ENCODE results near the gene KLHL24. TPM values are rescaled to one million over a fixed set of nuclear protein-coding genes. Genes with fewer than 3 reads are reported as not detected.

The KLHL24 gene
- total and polyA plus RNA-seq, 2 of the 13 experiments (the other 11 are each of a cell fraction or from before 2014, with no cell fraction given), result 6.9 to 15.7 TPM

DNA sequence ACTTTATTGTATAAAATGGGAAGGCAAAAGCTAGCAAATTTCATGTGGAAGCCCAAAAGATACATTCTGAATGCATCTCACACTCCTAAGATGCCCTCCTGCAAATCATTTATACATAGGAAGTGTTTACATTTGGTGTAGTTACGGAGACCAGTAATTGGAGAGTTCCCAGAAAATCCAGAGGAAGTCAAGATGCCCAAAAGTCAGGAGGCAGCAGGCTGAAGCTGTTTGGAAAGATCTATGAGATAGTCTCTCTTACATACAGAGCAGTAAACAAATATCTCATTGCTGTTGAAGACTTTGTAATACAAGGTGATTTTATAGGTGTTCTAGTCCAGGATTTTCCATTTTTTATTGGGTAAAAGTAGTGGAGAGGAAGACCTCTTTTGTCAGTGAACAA lies 8.8 kb downstream of the KLHL24 start:
- H3K27ac ChIP-seq (ENCODE audit: extremely low read length, insufficient read depth, low read length), result no peak overlapping the region
- in situ Hi-C loops (cut with HindIII; ENCODE audit: extremely low pct_ligation_motif_present, low pct_unique_long_range_greater_than_20kb), result no loop called here
- no TSS peak for BruUV-seq (replicated peaks)
- no peaks in the 10 kb centered on the region for H3K79me2 ChIP-seq (ENCODE audit: insufficient read depth, low read length)
- 0 out of 5 replicates have a peak, but pooled peaks cover 0 to 5% of the 10 kb centered on the region in 2 experiments for H3K36me3 ChIP-seq (replicated peaks in 1 of 2; ENCODE audit: control insufficient read depth in 1 of 2, insufficient read depth in 2 of 2, low read length in 2 of 2)
- ChIA-PET POLR2A (no interaction called here), CTCF (ENCODE audit: low intra/inter-chr PET ratio, low total read pairs) (no interaction called here)
- H2AFZ ChIP-seq (ENCODE audit: low read length), result no peak overlapping the region
- 100% methylated on average over 1 of the region's 1 CpG for WGBS (ENCODE audit: low lambda C conversion rate)
- ATAC-seq, result no peak
- H3K4me2 ChIP-seq (ENCODE audit: low read depth, low read length), result no peak overlapping the region
- H3K9ac ChIP-seq (ENCODE audit: insufficient read depth, low read depth, low read length), result no peak overlapping the region
- intact Hi-C loops (cut with micrococcal nuclease; ENCODE audit: unreplicated experiment), result no loop called here
- peaks cover 34% of the 10 kb centered on the region; the same call in 1 of the 2 replicates for H4K20me1 ChIP-seq (ENCODE audit: insufficient read depth, low read length)
- DNase-seq (ENCODE audit: low spot score), result no peak
- no peaks in the 10 kb centered on the region; a peak in 1 of 5 replicates for H3K27me3 ChIP-seq (ENCODE audit: control insufficient read depth in 1 of 2, insufficient read depth in 2 of 2, low read length in 2 of 2)
- H3K9me3 ChIP-seq (ENCODE audit: low read length), result no peaks in the 10 kb centered on the region
- TF ChIP-seq ZBTB7A (CRISPR knock-in tag; IDR thresholded peaks at IDR 0.05), result no peak
- no peak for TF ChIP-seq EHMT2 (IDR thresholded peaks at IDR 0.05; ENCODE audit: borderline replicate concordance, low read depth, low read length)
- no peak for TF ChIP-seq ZNF136 (CRISPR knock-in tag; IDR thresholded peaks at IDR 0.05; ENCODE audit: low read depth)
- FAIRE-seq, result no peak
- H3K4me1 ChIP-seq (ENCODE audit: insufficient read depth, low read length), result no peaks in the 10 kb centered on the region
- H3K4me3 ChIP-seq (replicated peaks in 1 of 3; ENCODE audit: insufficient read depth in 1 of 3, low read depth in 2 of 3, low read length in 3 of 3), result no peak overlapping the region

DNA sequence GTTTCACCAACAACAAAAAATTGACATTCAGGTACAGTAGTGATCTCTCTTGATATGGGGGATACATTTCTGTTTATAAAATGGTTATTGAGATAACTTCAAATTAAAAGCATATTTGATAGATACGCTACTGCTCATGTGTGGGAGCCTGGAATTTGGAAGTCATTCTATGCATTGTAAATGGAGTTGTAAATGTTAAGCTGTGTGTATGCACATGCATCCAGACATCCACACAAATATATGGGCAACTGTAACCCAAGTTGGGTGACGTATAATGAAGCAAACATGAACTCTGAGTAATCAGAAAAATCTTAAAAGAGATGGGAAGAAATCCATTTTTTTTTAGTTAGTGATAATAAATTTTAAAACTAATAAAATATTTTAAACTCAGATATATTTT lies 9.8 kb downstream of the KLHL24 start:
- Histone ChIP-seq H3K9me3 (ENCODE audit: low read length) (no peaks in the 10 kb centered on the region), H3K27ac (ENCODE audit: extremely low read length, insufficient read depth, low read length) (no peak overlapping the region), H3K4me1 (ENCODE audit: insufficient read depth, low read length) (no peaks in the 10 kb centered on the region), H3K36me3 (replicated peaks in 1 of 2; ENCODE audit: control insufficient read depth in 1 of 2, insufficient read depth in 2 of 2, low read length in 2 of 2) (0 out of 5 replicates have a peak, but pooled peaks cover 0 to 5% of the 10 kb centered on the region in 2 experiments), H4K20me1 (ENCODE audit: insufficient read depth, low read length) (peaks cover 30% of the 10 kb centered on the region; the same call in 1 of the 2 replicates), H3K79me2 (ENCODE audit: insufficient read depth, low read length) (no peaks in the 10 kb centered on the region), H3K27me3 (ENCODE audit: control insufficient read depth in 1 of 2, insufficient read depth in 2 of 2, low read length in 2 of 2) (no peaks in the 10 kb centered on the region; a peak in 1 of 5 replicates), H3K9ac (ENCODE audit: insufficient read depth, low read depth, low read length) (no peak overlapping the region), H3K4me3 (replicated peaks in 1 of 3; ENCODE audit: insufficient read depth in 1 of 3, low read depth in 2 of 3, low read length in 3 of 3) (no peak overlapping the region), H2AFZ (ENCODE audit: low read length) (no peak overlapping the region), H3K4me2 (ENCODE audit: low read depth, low read length) (no peak overlapping the region)
- BruUV-seq (replicated peaks), result no TSS peak
- intact Hi-C loops (cut with micrococcal nuclease; ENCODE audit: unreplicated experiment), result no loop called here
- ChIA-PET CTCF (ENCODE audit: low intra/inter-chr PET ratio, low total read pairs) (no interaction called here), POLR2A (interaction anchor here (1.2 kb wide), 1 partner anchor 9 kb away, joined by 4 read pairs; no protein-coding TSS in a partner anchor)
- in situ Hi-C loops (cut with HindIII; ENCODE audit: extremely low pct_ligation_motif_present, low pct_unique_long_range_greater_than_20kb), result no loop called here
- TF ChIP-seq, protein P1, sequence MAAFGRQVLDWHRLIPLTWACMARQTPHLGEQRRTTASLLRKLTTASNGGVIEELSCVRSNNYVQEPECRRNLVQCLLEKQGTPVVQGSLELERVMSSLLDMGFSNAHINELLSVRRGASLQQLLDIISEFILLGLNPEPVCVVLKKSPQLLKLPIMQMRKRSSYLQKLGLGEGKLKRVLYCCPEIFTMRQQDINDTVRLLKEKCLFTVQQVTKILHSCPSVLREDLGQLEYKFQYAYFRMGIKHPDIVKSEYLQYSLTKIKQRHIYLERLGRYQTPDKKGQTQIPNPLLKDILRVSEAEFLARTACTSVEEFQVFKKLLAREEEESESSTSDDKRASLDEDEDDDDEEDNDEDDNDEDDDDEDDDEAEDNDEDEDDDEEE (CRISPR knock-in tag; IDR thresholded peaks at IDR 0.05), result no peak
- no peak for TF ChIP-seq ZNF557 (CRISPR knock-in tag; IDR thresholded peaks at IDR 0.05)
- no peak for TF ChIP-seq ZNF607 (CRISPR knock-in tag; IDR thresholded peaks at IDR 0.05; ENCODE audit: borderline replicate concordance)
- TF ChIP-seq ZNF33B (CRISPR knock-in tag; IDR thresholded peaks at IDR 0.05), result no peak
- TF ChIP-seq PHF21A (CRISPR knock-in tag; IDR thresholded peaks at IDR 0.05), result no peak
- TF ChIP-seq NFIC (IDR thresholded peaks at IDR 0.05; ENCODE audit: low read length), result no peak
- TF ChIP-seq EP300 (IDR thresholded peaks at IDR 0.05; ENCODE audit: low read depth in 2 of 2, low read length in 2 of 2), result no peak
- no peak for TF ChIP-seq EP300 (CRISPR knock-in tag; IDR thresholded peaks at IDR 0.05; ENCODE audit: borderline replicate concordance)
- TF ChIP-seq, protein P2, sequence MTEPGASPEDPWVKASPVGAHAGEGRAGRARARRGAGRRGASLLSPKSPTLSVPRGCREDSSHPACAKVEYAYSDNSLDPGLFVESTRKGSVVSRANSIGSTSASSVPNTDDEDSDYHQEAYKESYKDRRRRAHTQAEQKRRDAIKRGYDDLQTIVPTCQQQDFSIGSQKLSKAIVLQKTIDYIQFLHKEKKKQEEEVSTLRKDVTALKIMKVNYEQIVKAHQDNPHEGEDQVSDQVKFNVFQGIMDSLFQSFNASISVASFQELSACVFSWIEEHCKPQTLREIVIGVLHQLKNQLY (CRISPR knock-in tag; IDR thresholded peaks at IDR 0.05), result no peak
- TF ChIP-seq MEF2D (CRISPR knock-in tag; IDR thresholded peaks at IDR 0.05), result no peak
- TF ChIP-seq, protein P3, sequence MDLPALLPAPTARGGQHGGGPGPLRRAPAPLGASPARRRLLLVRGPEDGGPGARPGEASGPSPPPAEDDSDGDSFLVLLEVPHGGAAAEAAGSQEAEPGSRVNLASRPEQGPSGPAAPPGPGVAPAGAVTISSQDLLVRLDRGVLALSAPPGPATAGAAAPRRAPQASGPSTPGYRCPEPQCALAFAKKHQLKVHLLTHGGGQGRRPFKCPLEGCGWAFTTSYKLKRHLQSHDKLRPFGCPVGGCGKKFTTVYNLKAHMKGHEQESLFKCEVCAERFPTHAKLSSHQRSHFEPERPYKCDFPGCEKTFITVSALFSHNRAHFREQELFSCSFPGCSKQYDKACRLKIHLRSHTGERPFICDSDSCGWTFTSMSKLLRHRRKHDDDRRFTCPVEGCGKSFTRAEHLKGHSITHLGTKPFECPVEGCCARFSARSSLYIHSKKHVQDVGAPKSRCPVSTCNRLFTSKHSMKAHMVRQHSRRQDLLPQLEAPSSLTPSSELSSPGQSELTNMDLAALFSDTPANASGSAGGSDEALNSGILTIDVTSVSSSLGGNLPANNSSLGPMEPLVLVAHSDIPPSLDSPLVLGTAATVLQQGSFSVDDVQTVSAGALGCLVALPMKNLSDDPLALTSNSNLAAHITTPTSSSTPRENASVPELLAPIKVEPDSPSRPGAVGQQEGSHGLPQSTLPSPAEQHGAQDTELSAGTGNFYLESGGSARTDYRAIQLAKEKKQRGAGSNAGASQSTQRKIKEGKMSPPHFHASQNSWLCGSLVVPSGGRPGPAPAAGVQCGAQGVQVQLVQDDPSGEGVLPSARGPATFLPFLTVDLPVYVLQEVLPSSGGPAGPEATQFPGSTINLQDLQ (CRISPR knock-in tag; IDR thresholded peaks at IDR 0.05), result no peak
- no peak for FAIRE-seq
- no peak for ATAC-seq
- DNase-seq (ENCODE audit: low spot score), result no peak
- 99% methylated on average over 2 of the region's 2 CpGs for WGBS (ENCODE audit: low lambda C conversion rate)

All from HepG2 (cell line).